Stomach (tissue), 9 donors: ENCODE measurements around the gene CD300A. TPM values are rescaled to one million over a fixed set of nuclear protein-coding genes. Genes with fewer than 3 reads are reported as not detected.

ENCODE experiments used
- DNase-seq, 2 donors: peaks; one replicate each; pipeline versions ENCODE4 v3.0.0 to v3.0.0-alpha.2; 2013 to 2019
- H3K27ac ChIP-seq, 5 donors: fragments of 200-600 bp in 4 of 5; sonication (generic) in 4 of 5; one replicate each; pipeline ENCODE4 v1.5.1; 2013 to 2019; ENCODE audit warnings: mild to moderate bottlenecking in 1 of 5, moderate library complexity in 1 of 5
- H3K27me3 ChIP-seq, 3 donors: fragments of 200-600 bp; sonication (generic); one replicate each; pipeline ENCODE4 v1.5.1; 2017 to 2019; ENCODE audit warnings: mixed run types in 1 of 3
- H3K36me3 ChIP-seq, 4 donors: fragments of 200-600 bp; sonication (generic); 1 replicate in 3 of 4; 2 replicates in 1 of 4; pipeline ENCODE4 v1.5.1; 2016 to 2019
- H3K4me1 ChIP-seq, 4 donors: fragments of 200-600 bp; sonication (generic); one replicate each; pipeline ENCODE4 v1.5.1; 2016 to 2019
- H3K4me3 ChIP-seq, 4 donors: fragments of 200-600 bp; sonication (generic) in 3 of 4; one replicate each; pipeline ENCODE4 v1.5.1; 2016 to 2019; ENCODE audit warnings: mild to moderate bottlenecking in 1 of 4
- H3K9me3 ChIP-seq, 4 donors: fragments of 200-600 bp; sonication (generic); one replicate each; pipeline ENCODE4 v1.5.1; 2016 to 2019
- EP300 ChIP-seq: sonication (generic); formaldehyde crosslinking; IDR thresholded peaks from one replicate; pipeline ENCODE4 v1.6.1; 2017; ENCODE audit warnings: antibody characterized with exemption
- POLR2A ChIP-seq, 4 donors: fragments of 450-650 bp; IDR thresholded peaks; one replicate each; pipeline ENCODE4 v1.6.1; 2016; ENCODE audit warnings: antibody characterized with exemption in 4 of 4, control low read depth in 2 of 4, mild to moderate bottlenecking in 1 of 4, moderate library complexity in 1 of 4
- POLR2AphosphoS5 ChIP-seq, 3 donors: sonication (generic); formaldehyde crosslinking; IDR thresholded peaks; one replicate each; pipeline ENCODE4 v1.6.1; 2016; ENCODE audit warnings: antibody characterized with exemption in 3 of 3
- WGBS, 5 donors: extraction: QIAGEN DNeasy Blood & Tissue Kit in 3 of 5; methylation state at CpG; one replicate each; pipeline versions ENCODE4 v1.1.5 to v1.1.7; 2013 to 2018; 5-methylcytosine and 5-hydroxymethylcytosine counted together
- intact Hi-C: fragments of 100-400 bp; cut with DNase I; formaldehyde crosslinking; loops from one replicate; pipeline ENCODE4 v1.15.1; 2023; ENCODE audit warnings: low total_unique reads
- polyA plus RNA-seq, 3 donors: library from polyadenylated mRNA; stranded (reverse); fragments of 200-250 nt; gene quantifications; one replicate each; pipeline ENCODE4 v1.2.3, GENCODE V29; 2013
- total RNA-seq, 5 donors: library from RNA; depleted of rRNA; stranded (reverse); fragments of >200 nt; gene quantifications; one replicate each; pipeline versions ENCODE4 v1.1.0 to v1.2.3, GENCODE V29; 2014 to 2016
- TF ChIP-seq, protein P1 (sequence below), 7 experiments: fragments of 450-650 bp in 4 of 7; fragments of 200-600 bp in 3 of 7; sonication (generic) in 3 of 7; IDR thresholded peaks; one replicate each; pipeline ENCODE4 v1.5.1; 2016 to 2019; ENCODE audit warnings: antibody characterized with exemption in 7 of 7, control low read depth in 2 of 7, mild to moderate bottlenecking in 1 of 7
- donor health status: healthy with polysubstance abuse.
- donor health status: Bipolar disorder and iron deficiency.
- donor health status: healthy.

The CD300A gene
- total and polyA plus RNA-seq, 8 donors: 1.8 to 8.0 (median 3.9) TPM; not detected in 2

DNA sequence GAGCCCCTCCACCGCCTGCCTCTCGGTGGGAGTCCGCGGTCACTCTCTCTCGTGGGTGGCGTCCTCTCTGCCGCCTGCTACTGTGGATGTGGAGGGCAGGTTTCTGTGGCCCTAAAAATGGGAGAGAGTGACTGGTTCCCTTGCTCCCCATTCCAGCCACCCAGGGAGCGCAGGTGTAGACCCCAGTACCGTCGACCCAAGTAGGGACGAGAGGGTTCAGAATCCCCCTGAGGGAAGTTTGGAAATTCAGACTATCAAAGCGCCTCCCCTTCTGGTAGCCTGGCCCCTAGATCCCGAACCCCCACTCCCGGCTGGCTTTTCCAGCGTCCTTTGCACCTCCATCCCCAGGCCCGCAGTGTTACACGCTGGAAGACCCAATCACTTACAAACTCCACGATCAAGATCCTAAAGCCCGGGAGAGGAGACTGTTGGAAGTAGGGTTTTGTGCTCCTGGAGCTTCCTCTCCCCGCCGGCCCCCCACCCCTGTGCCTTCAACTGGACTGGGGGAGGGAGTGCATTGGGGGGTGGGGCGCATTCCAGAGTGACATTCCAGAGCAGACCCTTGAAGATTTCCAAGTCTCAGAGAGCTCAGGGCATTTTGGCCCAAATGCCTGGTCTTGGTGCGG, 33.6 kb upstream of the CD300A start:
- Histone ChIP-seq H3K36me3 (no peaks in the 10 kb centered on the region), H3K27ac (peak overlapping the region; percentile 96 to 99 (median 96)), H3K4me1 (peaks cover 24 to 78% (median 61%) of the 10 kb centered on the region in 4 donors), H3K27me3 (peaks cover 0 to 44% (median 17%) of the 10 kb centered on the region in 3 donors), H3K9me3 (peaks cover 0 to 4% (median 2%) of the 10 kb centered on the region in 4 donors), H3K4me3 (peak overlapping the region; percentile 66 to 78 (median 72))
- WGBS, 5 donors: 9 to 27% (median 12%) methylated on average over 21 to 23 of the region's 23 CpGs
- intact Hi-C loops: no loop called here
- TF ChIP-seq POLR2AphosphoS5 (IDR thresholded peaks at IDR 0.05): no peak
- TF ChIP-seq EP300: no peak
- TF ChIP-seq POLR2A (IDR thresholded peaks at IDR 0.05): no peak
- TF ChIP-seq, protein P1, sequence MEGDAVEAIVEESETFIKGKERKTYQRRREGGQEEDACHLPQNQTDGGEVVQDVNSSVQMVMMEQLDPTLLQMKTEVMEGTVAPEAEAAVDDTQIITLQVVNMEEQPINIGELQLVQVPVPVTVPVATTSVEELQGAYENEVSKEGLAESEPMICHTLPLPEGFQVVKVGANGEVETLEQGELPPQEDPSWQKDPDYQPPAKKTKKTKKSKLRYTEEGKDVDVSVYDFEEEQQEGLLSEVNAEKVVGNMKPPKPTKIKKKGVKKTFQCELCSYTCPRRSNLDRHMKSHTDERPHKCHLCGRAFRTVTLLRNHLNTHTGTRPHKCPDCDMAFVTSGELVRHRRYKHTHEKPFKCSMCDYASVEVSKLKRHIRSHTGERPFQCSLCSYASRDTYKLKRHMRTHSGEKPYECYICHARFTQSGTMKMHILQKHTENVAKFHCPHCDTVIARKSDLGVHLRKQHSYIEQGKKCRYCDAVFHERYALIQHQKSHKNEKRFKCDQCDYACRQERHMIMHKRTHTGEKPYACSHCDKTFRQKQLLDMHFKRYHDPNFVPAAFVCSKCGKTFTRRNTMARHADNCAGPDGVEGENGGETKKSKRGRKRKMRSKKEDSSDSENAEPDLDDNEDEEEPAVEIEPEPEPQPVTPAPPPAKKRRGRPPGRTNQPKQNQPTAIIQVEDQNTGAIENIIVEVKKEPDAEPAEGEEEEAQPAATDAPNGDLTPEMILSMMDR (IDR thresholded peaks at IDR 0.05): no peak
- peak in 1 of 2 donors; percentile 64 for DNase-seq

DNA sequence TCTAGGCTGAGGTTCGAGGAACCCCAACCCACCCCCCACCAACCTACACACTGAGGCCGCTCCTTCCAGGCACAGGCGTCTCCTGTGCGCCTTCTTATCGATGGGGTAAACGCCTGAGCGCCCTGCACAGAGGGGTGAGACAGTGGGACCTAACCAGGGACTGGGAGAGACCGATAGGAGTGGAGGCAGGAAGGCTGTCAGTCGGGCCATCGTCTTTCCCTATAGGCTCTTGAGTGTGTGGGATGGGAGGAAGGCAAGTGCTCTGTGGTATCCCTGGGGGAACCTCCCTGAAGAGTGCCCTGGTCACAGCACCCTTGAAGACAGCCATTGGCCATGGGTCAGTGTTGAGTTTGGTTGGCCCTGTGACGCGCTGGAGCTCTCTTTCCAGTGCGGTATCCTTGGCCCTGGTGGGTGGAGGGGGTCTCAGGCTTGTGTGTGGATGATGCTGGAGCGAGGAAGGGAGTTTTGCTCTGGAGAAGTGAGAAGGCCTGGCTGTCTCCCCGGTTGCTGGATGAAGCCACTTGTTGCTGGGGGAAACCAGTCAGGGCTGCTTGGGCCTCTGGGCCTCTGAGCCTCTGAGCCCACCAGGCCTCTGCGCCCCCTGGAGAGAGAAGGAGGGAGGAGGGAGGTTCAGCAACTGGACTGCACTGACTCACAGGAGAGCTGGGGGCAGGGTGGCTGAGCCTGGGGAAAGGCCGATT, 32.9 kb upstream of the CD300A start:
- Histone ChIP-seq H3K27me3 (peaks cover 0 to 44% (median 17%) of the 10 kb centered on the region in 3 donors), H3K4me3 (peak overlapping the region; percentile 66 to 78 (median 72)), H3K36me3 (no peaks in the 10 kb centered on the region), H3K27ac (peak overlapping the region; percentile 96 to 99 (median 96)), H3K9me3 (peaks cover 0 to 9% (median 2%) of the 10 kb centered on the region in 4 donors), H3K4me1 (peaks cover 17 to 71% (median 57%) of the 10 kb centered on the region in 4 donors)
- TF ChIP-seq POLR2AphosphoS5 (IDR thresholded peaks at IDR 0.05): peak in 1 of 3 donors; percentile 43
- TF ChIP-seq EP300: no peak
- 19 to 41% (median 40%) methylated on average over 14 to 17 of the region's 17 CpGs for WGBS, 5 donors
- peak; percentile 59 to 88 for DNase-seq
- intact Hi-C loops: no loop called here

- H3K4me1 ChIP-seq: peaks cover 16 to 66% (median 54%) of the 10 kb centered on the region in 4 donors
- peak overlapping the region; percentile 66 to 78 (median 72) for H3K4me3 ChIP-seq
- DNase-seq: peak in 1 of 2 donors; percentile 51
- no peak for TF ChIP-seq EP300
- no peak for TF ChIP-seq POLR2A (IDR thresholded peaks at IDR 0.05)
- TF ChIP-seq POLR2AphosphoS5 (IDR thresholded peaks at IDR 0.05): no peak
- TF ChIP-seq, protein P1 (IDR thresholded peaks at IDR 0.05): no peak
- intact Hi-C loops: no loop called here
- H3K27me3 ChIP-seq: peaks cover 0 to 31% (median 15%) of the 10 kb centered on the region in 3 donors
- H3K27ac ChIP-seq: peak overlapping the region; percentile 94 to 99 (median 96)
- H3K9me3 ChIP-seq: peaks cover 0 to 9% (median 2%) of the 10 kb centered on the region in 4 donors
- 27 to 57% (median 49%) methylated on average over 5 of the region's 5 CpGs for WGBS, 5 donors
- H3K36me3 ChIP-seq: peaks cover 13 to 18% (median 15%) of the 10 kb centered on the region in 4 donors
These were observed 30.6 kb upstream of the CD300A start for GRCh38 chr17:74435775-74436359.

GRCh38 chr17:74437702-74438101, 28.7 kb upstream of the CD300A start:
- TF ChIP-seq POLR2AphosphoS5 (IDR thresholded peaks at IDR 0.05): peak in 1 of 3 donors; percentile 5
- TF ChIP-seq, protein P1 (IDR thresholded peaks at IDR 0.05): peak in 5 of 7 experiments; percentile 16 to 77 (median 57)
- TF ChIP-seq POLR2A (IDR thresholded peaks at IDR 0.05): no peak
- H3K27ac ChIP-seq: peak overlapping the region; percentile 40 to 99 (median 96)
- peaks cover 26 to 66% (median 49%) of the 10 kb centered on the region in 4 donors for H3K4me1 ChIP-seq
- H3K4me3 ChIP-seq: no peak overlapping the region
- intact Hi-C loops: no loop called here
- peaks cover 16 to 23% (median 22%) of the 10 kb centered on the region in 4 donors for H3K36me3 ChIP-seq
- 65 to 79% (median 77%) methylated on average over 3 of the region's 3 CpGs for WGBS, 5 donors
- peaks cover 0 to 9% (median 2%) of the 10 kb centered on the region in 4 donors for H3K9me3 ChIP-seq
- no peak for DNase-seq
- H3K27me3 ChIP-seq: peaks cover 0 to 12% (median 0%) of the 10 kb centered on the region in 3 donors
